Sigmoid colon (tissue), 7 donors: ENCODE measurements around the gene NABP2. TPM values are rescaled to one million over a fixed set of nuclear protein-coding genes. Genes with fewer than 3 reads are reported as not detected.

Experiments used
- DNase-seq: peaks from one replicate; pipeline ENCODE4 v3.0.0-alpha.2; 2019
- H3K27ac ChIP-seq, 4 donors: fragments of 200-600 bp; sonication (generic); one replicate each; pipeline ENCODE4 v1.5.1; 2016 to 2019; ENCODE audit warnings: mild to moderate bottlenecking in 1 of 4
- H3K27me3 ChIP-seq, 3 donors: fragments of 200-600 bp; sonication (generic); one replicate each; pipeline ENCODE4 v1.5.1; 2019; ENCODE audit warnings: mild to moderate bottlenecking in 1 of 3
- H3K36me3 ChIP-seq, 4 donors: fragments of 200-600 bp; sonication (generic); one replicate each; pipeline ENCODE4 v1.5.1; 2016 to 2019
- H3K4me1 ChIP-seq, 4 donors: fragments of 200-600 bp; sonication (generic); one replicate each; pipeline ENCODE4 v1.5.1; 2017 to 2019
- H3K4me3 ChIP-seq, 4 donors: fragments of 200-600 bp; sonication (generic); one replicate each; pipeline ENCODE4 v1.5.1; 2017 to 2019; ENCODE audit warnings: mild to moderate bottlenecking in 2 of 4, moderate library complexity in 1 of 4
- H3K9me3 ChIP-seq, 4 donors: fragments of 200-600 bp in 3 of 4; sonication (generic) in 3 of 4; one replicate each; pipeline versions ENCODE4 v1.5.1 to v1.6.1; 2013 to 2019
- CTCF ChIP-seq, 4 experiments: fragments of 450-650 bp in 3 of 4; fragments of 200-600 bp in 1 of 4; IDR thresholded peaks; one replicate each; pipeline ENCODE4 v1.5.1; 2016 to 2019; ENCODE audit warnings: antibody characterized with exemption in 4 of 4, mild to moderate bottlenecking in 3 of 4, moderate library complexity in 2 of 4
- EP300 ChIP-seq, 4 donors: sonication (generic); formaldehyde crosslinking; IDR thresholded peaks; one replicate each; pipeline ENCODE4 v1.6.1; 2017; ENCODE audit warnings: antibody characterized with exemption in 4 of 4
- POLR2A ChIP-seq, 2 donors: fragments of 450-650 bp; IDR thresholded peaks; one replicate each; pipeline ENCODE4 v1.6.1; 2016; ENCODE audit warnings: antibody characterized with exemption in 2 of 2, mild to moderate bottlenecking in 2 of 2, moderate library complexity in 2 of 2
- POLR2AphosphoS5 ChIP-seq, 4 donors: sonication (generic); formaldehyde crosslinking; IDR thresholded peaks; one replicate each; pipeline ENCODE4 v1.6.1; 2017; ENCODE audit warnings: antibody characterized with exemption in 4 of 4
- WGBS, 2 donors: extraction: QIAGEN DNeasy Blood & Tissue Kit; methylation state at CpG; one replicate each; pipeline ENCODE4 v1.1.7; 2013; 5-methylcytosine and 5-hydroxymethylcytosine counted together
- intact Hi-C: fragments of 100-400 bp; cut with DNase I; formaldehyde crosslinking; loops from one replicate; pipeline ENCODE4 v1.15.1; 2023
- polyA plus RNA-seq, 3 donors: library from polyadenylated mRNA; stranded (reverse); fragments of 200-250 nt; gene quantifications; one replicate each; pipeline ENCODE4 v1.2.3, GENCODE V29; 2013
- total RNA-seq, 4 donors: library from RNA; depleted of rRNA; stranded (reverse); fragments of >200 nt; gene quantifications; one replicate each; pipeline ENCODE4 v1.1.0, GENCODE V29; 2016
- donor health status: healthy with polysubstance abuse.
- donor health status: Bipolar disorder and iron deficiency.
- donor health status: healthy.

The NABP2 gene
- total and polyA plus RNA-seq, 7 donors: 17.2 to 43.7 (median 32.6) TPM

- H3K4me3 ChIP-seq: no peak overlapping the region
- 9 to 49% methylated on average over 1 of the region's 1 CpG for WGBS, 2 donors
- H3K27me3 ChIP-seq: no peaks in the 10 kb centered on the region
- peaks cover 0 to 5% (median 0%) of the 10 kb centered on the region in 4 donors for H3K4me1 ChIP-seq
- TF ChIP-seq EP300 (IDR thresholded peaks at IDR 0.05): no peak
- peak in 1 of 4 donors; percentile 4 for TF ChIP-seq POLR2AphosphoS5 (IDR thresholded peaks at IDR 0.05)
- DNase-seq: no peak
- peaks cover 9 to 29% (median 21%) of the 10 kb centered on the region in 4 donors for H3K36me3 ChIP-seq
- H3K27ac ChIP-seq: peak overlapping the region in 1 of 4 donors; percentile 36
- H3K9me3 ChIP-seq: no peaks in the 10 kb centered on the region
- intact Hi-C loops: no loop called here
These were observed 21.8 kb upstream of the NABP2 start for GRCh38 chr12:56202366-56202765.

- H3K27me3 ChIP-seq: no peaks in the 10 kb centered on the region
- TF ChIP-seq POLR2AphosphoS5 (IDR thresholded peaks at IDR 0.05) (no peak), POLR2A (IDR thresholded peaks at IDR 0.05) (no peak), CTCF (IDR thresholded peaks at IDR 0.05) (no peak), EP300 (IDR thresholded peaks at IDR 0.05) (no peak)
- intact Hi-C loops: no loop called here
- 55 to 78% methylated on average over 2 of the region's 2 CpGs for WGBS, 2 donors
- H3K36me3 ChIP-seq: peaks cover 14 to 34% (median 26%) of the 10 kb centered on the region in 4 donors
- H3K4me3 ChIP-seq: no peak overlapping the region
- H3K27ac ChIP-seq: peak overlapping the region in 1 of 4 donors; percentile 36
- no peaks in the 10 kb centered on the region for H3K9me3 ChIP-seq
- H3K4me1 ChIP-seq: peaks cover 0 to 5% (median 0%) of the 10 kb centered on the region in 4 donors
- no peak for DNase-seq
These were observed 21.3 kb upstream of the NABP2 start for GRCh38 chr12:56202838-56203237.

GRCh38 chr12:56204275-56204674 is 19.9 kb upstream of the NABP2 start:
- H3K27ac ChIP-seq: no peak overlapping the region
- intact Hi-C loops: no loop called here
- H3K4me3 ChIP-seq: no peak overlapping the region
- peaks cover 21 to 48% (median 39%) of the 10 kb centered on the region in 4 donors for H3K36me3 ChIP-seq
- DNase-seq: no peak
- no peak for TF ChIP-seq CTCF (IDR thresholded peaks at IDR 0.05)
- TF ChIP-seq POLR2AphosphoS5 (IDR thresholded peaks at IDR 0.05): no peak
- TF ChIP-seq EP300 (IDR thresholded peaks at IDR 0.05): no peak
- TF ChIP-seq POLR2A (IDR thresholded peaks at IDR 0.05): no peak
- H3K9me3 ChIP-seq: no peaks in the 10 kb centered on the region
- H3K4me1 ChIP-seq: peaks cover 0 to 5% (median 0%) of the 10 kb centered on the region in 4 donors
- H3K27me3 ChIP-seq: no peaks in the 10 kb centered on the region

GRCh38 chr12:56205445-56205844 is 18.7 kb upstream of the NABP2 start:
- peaks cover 29 to 60% (median 50%) of the 10 kb centered on the region in 4 donors for H3K36me3 ChIP-seq
- no peaks in the 10 kb centered on the region for H3K27me3 ChIP-seq
- H3K9me3 ChIP-seq: no peaks in the 10 kb centered on the region
- no peak for DNase-seq
- TF ChIP-seq POLR2AphosphoS5 (IDR thresholded peaks at IDR 0.05): no peak
- no peak overlapping the region for H3K4me3 ChIP-seq
- H3K27ac ChIP-seq: peak overlapping the region in 1 of 4 donors; percentile 51
- intact Hi-C loops: no loop called here
- H3K4me1 ChIP-seq: peaks cover 0 to 5% (median 0%) of the 10 kb centered on the region in 4 donors

- Histone ChIP-seq H3K36me3 (peaks cover 41 to 71% (median 61%) of the 10 kb centered on the region in 4 donors), H3K27me3 (no peaks in the 10 kb centered on the region), H3K4me1 (peaks cover 0 to 5% (median 0%) of the 10 kb centered on the region in 4 donors), H3K27ac (peak overlapping the region; percentile 12 to 51 (median 36)), H3K4me3 (no peak overlapping the region), H3K9me3 (no peaks in the 10 kb centered on the region)
- WGBS, 2 donors: 45 to 67% methylated on average over 14 of the region's 14 CpGs
- DNase-seq: peak; percentile 77
- peak; percentile 41 to 72 (median 64) for TF ChIP-seq CTCF (IDR thresholded peaks at IDR 0.05)
- no peak for TF ChIP-seq EP300 (IDR thresholded peaks at IDR 0.05)
- no peak for TF ChIP-seq POLR2A (IDR thresholded peaks at IDR 0.05)
- intact Hi-C loops: loop anchor here (2.0 kb wide), 1 partner anchor 14 kb away; the partner anchor contains the start of gene RNF41
These were observed 17.5 kb upstream of the NABP2 start for GRCh38 chr12:56206452-56207166.
